HEK293T (cell line): ENCODE measurements around the gene CADM1.

Experiments
- BHLHE40 ChIP-seq: fragments of 450-650 bp; IDR thresholded peaks from 2 replicates; pipeline ENCODE4 v1.6.1; 2016; ENCODE audit warnings: mild to moderate bottlenecking, moderate library complexity, borderline replicate concordance
- ELF4 ChIP-seq: fragments of 450-650 bp; IDR thresholded peaks from 2 replicates; pipeline ENCODE4 v1.6.1; 2017; ENCODE audit warnings: antibody characterized with exemption
- FOXA1 ChIP-seq: fragments of 450-650 bp; IDR thresholded peaks from 2 replicates; pipeline ENCODE4 v1.6.1; 2016; ENCODE audit warnings: mild to moderate bottlenecking
- FOXK2 ChIP-seq: fragments of 450-650 bp; IDR thresholded peaks from 2 replicates; pipeline ENCODE4 v1.6.1; 2016; ENCODE audit warnings: mild to moderate bottlenecking
- FOXM1 ChIP-seq: fragments of 450-650 bp; IDR thresholded peaks from 2 replicates; pipeline ENCODE4 v1.6.1; 2017; ENCODE audit warnings: mild to moderate bottlenecking, borderline replicate concordance
- HDGF ChIP-seq: fragments of 450-650 bp; IDR thresholded peaks from 2 replicates; pipeline ENCODE4 v1.6.1; 2017; ENCODE audit warnings: antibody characterized with exemption, borderline replicate concordance
- L3MBTL2 ChIP-seq: fragments of 450-650 bp; conservative IDR thresholded peaks from 2 replicates; pipeline ENCODE4 v1.6.1; 2016; ENCODE audit warnings: mild to moderate bottlenecking
- NFRKB ChIP-seq: fragments of 450-650 bp; IDR thresholded peaks from 2 replicates; pipeline ENCODE4 v1.6.1; 2016; ENCODE audit warnings: mild to moderate bottlenecking, moderate library complexity
- PKNOX1 ChIP-seq: fragments of 450-650 bp; IDR thresholded peaks from 2 replicates; pipeline ENCODE4 v1.6.1; 2016
- SUZ12 ChIP-seq: fragments of 450-650 bp; IDR thresholded peaks from 2 replicates; pipeline ENCODE4 v1.6.1; 2016; ENCODE audit warnings: mild to moderate bottlenecking
- TARDBP ChIP-seq: fragments of 450-650 bp; IDR thresholded peaks from 2 replicates; pipeline ENCODE4 v1.6.1; 2016
- ZNF384 ChIP-seq: fragments of 450-650 bp; IDR thresholded peaks from 2 replicates; pipeline ENCODE4 v1.6.1; 2016

- TF ChIP-seq NFRKB: no peak
- TF ChIP-seq FOXK2: no peak
- TF ChIP-seq FOXA1: no peak
- TF ChIP-seq FOXM1: no peak
- TF ChIP-seq TARDBP: no peak
- TF ChIP-seq BHLHE40: no peak
- TF ChIP-seq PKNOX1: no peak
- TF ChIP-seq SUZ12: no peak
- no peak for TF ChIP-seq HDGF
- TF ChIP-seq ZNF384: no peak
- no peak for TF ChIP-seq ELF4
- TF ChIP-seq L3MBTL2: no peak
These were observed 31.6 kb upstream of the CADM1 start for GRCh38 chr11:115535781-115536180.
